Lung (tissue), 12 donors: ENCODE measurements around the gene POLA1. TPM values are rescaled to one million over a fixed set of nuclear protein-coding genes. Genes with fewer than 3 reads are reported as not detected.

ENCODE experiments used
- ATAC-seq: fragments of 200-7000 bp; cut with Tn5 transposase; one replicate; pipeline ENCODE4 v1.9.1; 2020; ENCODE audit warnings: moderate number of reproducible peaks; ENCODE audit not compliant: insufficient read depth, low FRiP score
- DNase-seq, 3 donors: peaks; one replicate each; pipeline ENCODE4 v3.0.0-alpha.2; 2013 to 2017
- H3K27ac ChIP-seq, 2 donors: one replicate each; pipeline ENCODE4 v1.5.1; 2013; ENCODE audit warnings: mild to moderate bottlenecking in 2 of 2, moderate library complexity in 2 of 2, control low read depth in 1 of 2, inconsistent platforms in 1 of 2, low read depth in 1 of 2, low read length in 1 of 2
- H3K27me3 ChIP-seq, 3 donors: one replicate each; pipeline ENCODE4 v1.5.1; 2013; ENCODE audit warnings: low read length in 2 of 3; ENCODE audit not compliant: control insufficient read depth in 3 of 3, insufficient read depth in 3 of 3
- H3K36me3 ChIP-seq, 4 donors: one replicate each; pipeline ENCODE4 v1.5.1; 2013; ENCODE audit warnings: low read length in 4 of 4, mild to moderate bottlenecking in 1 of 4, moderate library complexity in 1 of 4; ENCODE audit not compliant: control insufficient read depth in 4 of 4, insufficient read depth in 4 of 4
- H3K4me1 ChIP-seq, 5 donors: one replicate each; pipeline ENCODE4 v1.5.1; 2013; ENCODE audit warnings: low read length in 5 of 5, mild to moderate bottlenecking in 2 of 5, moderate library complexity in 1 of 5; ENCODE audit not compliant: control insufficient read depth in 5 of 5, insufficient read depth in 5 of 5
- H3K4me3 ChIP-seq: one replicate; pipeline ENCODE4 v1.5.1; 2013; ENCODE audit warnings: mild to moderate bottlenecking, control low read depth, moderate library complexity
- H3K9ac ChIP-seq, 2 donors: one replicate each; pipeline ENCODE4 v1.5.1; 2013; ENCODE audit warnings: low read length in 2 of 2, control low read depth in 1 of 2; ENCODE audit not compliant: insufficient read depth in 1 of 2
- H3K9me3 ChIP-seq, 4 donors: one replicate each; pipeline ENCODE4 v1.5.1; 2013; ENCODE audit warnings: low read length in 3 of 4, mild to moderate bottlenecking in 1 of 4, moderate library complexity in 1 of 4; ENCODE audit not compliant: control insufficient read depth in 4 of 4, insufficient read depth in 3 of 4
- WGBS, 2 donors: extraction: QIAGEN DNeasy Blood & Tissue Kit; methylation state at CpG; one replicate each; pipeline ENCODE4 v1.1.7; 2013; 5-methylcytosine and 5-hydroxymethylcytosine counted together
- polyA plus RNA-seq, 2 donors: library from polyadenylated mRNA; stranded (reverse); fragments of 200-250 nt; gene quantifications; one replicate each; pipeline ENCODE4 v1.2.1, GENCODE V29; 2013
- total RNA-seq, 2 donors: library from RNA; depleted of rRNA in 1 of 2; stranded (reverse); fragments of >200 nt in 1 of 2; gene quantifications; one replicate each; pipeline ENCODE4 v1.2.1, GENCODE V29; 2014 to 2021
- TF ChIP-seq, protein P1 (sequence below): IDR thresholded peaks from 2 replicates; pipeline ENCODE4 v1.5.1; 2012; ENCODE audit warnings: mild to moderate bottlenecking; ENCODE audit errors: control extremely low read depth, extremely low read depth
- donor health status: control.
- donor health status: control.
- donor health status: Bipolar disorder and iron deficiency.
- donor health status: healthy.
- donor health status: DM: yes; HTN: yes; CAD: no.

POLA1 gene
- total and polyA plus RNA-seq, 4 donors: 2.4 to 18.7 (median 6.1) TPM

GRCh38 chrX:24790166-24790565, 96.4 kb downstream of the POLA1 start:
- no peak for DNase-seq
- no peak for ATAC-seq
- no peak overlapping the region for H3K27ac ChIP-seq
- no peaks in the 10 kb centered on the region for H3K4me1 ChIP-seq
- TF ChIP-seq, protein P1, sequence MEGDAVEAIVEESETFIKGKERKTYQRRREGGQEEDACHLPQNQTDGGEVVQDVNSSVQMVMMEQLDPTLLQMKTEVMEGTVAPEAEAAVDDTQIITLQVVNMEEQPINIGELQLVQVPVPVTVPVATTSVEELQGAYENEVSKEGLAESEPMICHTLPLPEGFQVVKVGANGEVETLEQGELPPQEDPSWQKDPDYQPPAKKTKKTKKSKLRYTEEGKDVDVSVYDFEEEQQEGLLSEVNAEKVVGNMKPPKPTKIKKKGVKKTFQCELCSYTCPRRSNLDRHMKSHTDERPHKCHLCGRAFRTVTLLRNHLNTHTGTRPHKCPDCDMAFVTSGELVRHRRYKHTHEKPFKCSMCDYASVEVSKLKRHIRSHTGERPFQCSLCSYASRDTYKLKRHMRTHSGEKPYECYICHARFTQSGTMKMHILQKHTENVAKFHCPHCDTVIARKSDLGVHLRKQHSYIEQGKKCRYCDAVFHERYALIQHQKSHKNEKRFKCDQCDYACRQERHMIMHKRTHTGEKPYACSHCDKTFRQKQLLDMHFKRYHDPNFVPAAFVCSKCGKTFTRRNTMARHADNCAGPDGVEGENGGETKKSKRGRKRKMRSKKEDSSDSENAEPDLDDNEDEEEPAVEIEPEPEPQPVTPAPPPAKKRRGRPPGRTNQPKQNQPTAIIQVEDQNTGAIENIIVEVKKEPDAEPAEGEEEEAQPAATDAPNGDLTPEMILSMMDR: no peak
- WGBS, 2 donors: 49 to 72% methylated on average over 3 of the region's 3 CpGs
- peaks cover 0 to 6% (median 0%) of the 10 kb centered on the region in 4 donors for H3K36me3 ChIP-seq
- H3K9me3 ChIP-seq: no peaks in the 10 kb centered on the region
- peaks cover 0 to 7% (median 0%) of the 10 kb centered on the region in 3 donors for H3K27me3 ChIP-seq
- H3K4me3 ChIP-seq: no peak overlapping the region
- no peak overlapping the region for H3K9ac ChIP-seq

DNA sequence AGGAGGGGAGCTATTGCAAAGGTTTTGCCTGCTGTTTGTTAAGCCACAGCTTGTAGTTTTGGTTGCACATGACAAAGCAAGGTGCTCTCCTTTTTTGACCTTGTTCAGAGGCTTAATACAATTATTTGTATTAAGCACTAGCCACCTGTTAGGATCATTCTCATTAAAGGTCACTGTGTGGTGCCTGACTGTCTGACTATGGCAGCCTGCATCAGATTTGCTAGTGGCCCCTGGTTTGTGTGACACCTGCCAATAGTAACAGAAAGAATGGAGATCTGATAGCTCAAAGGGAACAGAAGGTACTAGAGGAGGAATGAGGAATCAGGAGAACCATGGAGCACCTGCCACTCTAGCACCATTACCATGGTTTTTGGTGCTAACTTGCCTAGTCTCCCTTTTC, 102.5 kb downstream of the POLA1 start:
- Histone ChIP-seq H3K27me3 (peaks cover 0 to 6% (median 0%) of the 10 kb centered on the region in 3 donors), H3K9me3 (no peaks in the 10 kb centered on the region), H3K4me3 (no peak overlapping the region), H3K27ac (no peak overlapping the region), H3K9ac (no peak overlapping the region), H3K4me1 (peaks cover 0 to 2% (median 0%) of the 10 kb centered on the region in 5 donors), H3K36me3 (no peaks in the 10 kb centered on the region)
- TF ChIP-seq, protein P1: no peak
- ATAC-seq (no peak), DNase-seq (no peak)

DNA sequence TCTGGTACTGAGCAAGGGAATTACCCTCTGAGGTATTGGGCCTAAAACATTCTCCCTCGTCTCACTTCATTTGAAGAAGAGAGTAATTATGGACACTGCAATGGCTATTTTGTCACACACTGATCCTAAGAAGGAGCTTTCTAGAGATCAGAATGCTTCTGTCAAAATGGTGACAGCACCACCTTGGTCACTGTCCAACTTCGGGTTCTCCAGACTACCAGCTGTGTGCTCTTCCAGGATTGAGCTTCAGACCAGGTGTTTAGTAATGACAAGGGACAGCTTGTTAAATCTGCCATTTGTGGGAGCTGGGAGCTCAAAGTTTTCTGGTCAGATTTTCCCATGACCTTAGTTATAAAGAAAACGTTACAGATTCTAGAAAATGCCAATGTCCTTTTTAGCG, 105.4 kb downstream of the POLA1 start:
- TF ChIP-seq, protein P1: no peak
- no peak for ATAC-seq
- 77 to 86% methylated on average over 4 of the region's 4 CpGs for WGBS, 2 donors
- H3K36me3 ChIP-seq: no peaks in the 10 kb centered on the region
- H3K4me1 ChIP-seq: peaks cover 0 to 2% (median 0%) of the 10 kb centered on the region in 5 donors
- DNase-seq: no peak
- no peaks in the 10 kb centered on the region for H3K9me3 ChIP-seq
- H3K9ac ChIP-seq: no peak overlapping the region
- H3K27ac ChIP-seq: peak overlapping the region in 1 of 2 donors; percentile 66
- no peak overlapping the region for H3K4me3 ChIP-seq
- peaks cover 0 to 9% (median 0%) of the 10 kb centered on the region in 3 donors for H3K27me3 ChIP-seq

- H3K4me1 ChIP-seq: peaks cover 0 to 2% (median 0%) of the 10 kb centered on the region in 5 donors
- ATAC-seq: no peak
- H3K9me3 ChIP-seq: no peaks in the 10 kb centered on the region
- H3K4me3 ChIP-seq: no peak overlapping the region
- no peaks in the 10 kb centered on the region for H3K36me3 ChIP-seq
- peaks cover 0 to 9% (median 0%) of the 10 kb centered on the region in 3 donors for H3K27me3 ChIP-seq
- H3K27ac ChIP-seq: peak overlapping the region in 1 of 2 donors; percentile 66
- DNase-seq: no peak
- TF ChIP-seq, protein P1: no peak
- H3K9ac ChIP-seq: no peak overlapping the region
- 52 to 77% methylated on average over 2 of the region's 2 CpGs for WGBS, 2 donors
These were observed 105.8 kb downstream of the POLA1 start for GRCh38 chrX:24799565-24799964.
